HEK293T (cell line): ENCODE measurements around the gene EIF2AK3.

ENCODE experiments used
- FOXA1 ChIP-seq: fragments of 450-650 bp; IDR thresholded peaks from 2 replicates; pipeline ENCODE4 v1.6.1; 2016; ENCODE audit warnings: mild to moderate bottlenecking
- ZNF384 ChIP-seq: fragments of 450-650 bp; IDR thresholded peaks from 2 replicates; pipeline ENCODE4 v1.6.1; 2016

- no peak for TF ChIP-seq ZNF384
- no peak for TF ChIP-seq FOXA1
These were observed 64.1 kb downstream of the EIF2AK3 start for GRCh38 chr2:88563129-88563528.
